ENCODE measurements around the gene TRIM14.
"Not testable (repeated sequence)": the region's sequence is repeated elsewhere in the genome, so short reads cannot be mapped to it uniquely, and the experiment has no call there.

TRIM14 gene

GRCh38 chr9:98142182-98142907, 23.3 kb upstream of the TRIM14 start:
- no peak for DNase-seq (ENCODE audit: low read depth)

- no peak for DNase-seq (ENCODE audit: low read depth)
Measured at GRCh38 chr9:98140503-98140902, 21.5 kb upstream of the TRIM14 start.

GRCh38 chr9:98136489-98136888, 17.5 kb upstream of the TRIM14 start:
- no peak for DNase-seq (ENCODE audit: low read depth)

GRCh38 chr9:98135938-98136337, 16.9 kb upstream of the TRIM14 start:
- DNase-seq (ENCODE audit: low read depth) = no peak

- no peak for DNase-seq (ENCODE audit: low read depth)
Measured at GRCh38 chr9:98135558-98135934, 16.5 kb upstream of the TRIM14 start.

- no peak for DNase-seq (ENCODE audit: low read depth)
Measured at GRCh38 chr9:98134702-98135557, 15.9 kb upstream of the TRIM14 start.

GRCh38 chr9:98132806-98133631, 14.0 kb upstream of the TRIM14 start:
- no peak for DNase-seq (ENCODE audit: low read depth)

GRCh38 chr9:98132158-98132557, 13.1 kb upstream of the TRIM14 start:
- DNase-seq (ENCODE audit: low read depth) = no peak

GRCh38 chr9:98130576-98131228, 11.7 kb upstream of the TRIM14 start:
- no peak for DNase-seq (ENCODE audit: low read depth)

- DNase-seq (ENCODE audit: low read depth) = not testable (repeated sequence)
Measured at GRCh38 chr9:98130060-98130459, 11.0 kb upstream of the TRIM14 start.

- DNase-seq (ENCODE audit: low read depth) = no peak
Measured at GRCh38 chr9:98129451-98129881, 10.4 kb upstream of the TRIM14 start.

GRCh38 chr9:98128316-98128715, 9.3 kb upstream of the TRIM14 start:
- no peak for DNase-seq (ENCODE audit: low read depth)

GRCh38 chr9:98127226-98127625, 8.2 kb upstream of the TRIM14 start:
- no peak for DNase-seq (ENCODE audit: low read depth)

GRCh38 chr9:98124637-98125426, 5.8 kb upstream of the TRIM14 start:
- DNase-seq (ENCODE audit: low read depth) = no peak

GRCh38 chr9:98124091-98124490, 5.1 kb upstream of the TRIM14 start:
- not testable (repeated sequence) for DNase-seq (ENCODE audit: low read depth)

GRCh38 chr9:98121058-98121457, 2.0 kb upstream of the TRIM14 start:
- DNase-seq (ENCODE audit: low read depth) = no peak

GRCh38 chr9:98120476-98120875, 1.5 kb upstream of the TRIM14 start:
- DNase-seq (ENCODE audit: low read depth) = no peak

GRCh38 chr9:98117984-98118639, 910 bp downstream of the TRIM14 start:
- peak; percentile 10 for DNase-seq (ENCODE audit: low read depth)

- DNase-seq (ENCODE audit: low read depth) = not testable (repeated sequence)
Measured at GRCh38 chr9:98117097-98117496, 1.9 kb downstream of the TRIM14 start.

- DNase-seq (ENCODE audit: low read depth) = no peak
Measured at GRCh38 chr9:98109052-98109451, 10.0 kb downstream of the TRIM14 start.

Data from stimulated activated CD8-positive, alpha-beta memory T cell treated with anti-CD3 and anti-CD28 coated beads, Interleukin-12 subunit alpha, Interleukin-12 subunit beta, amount 100 ng/mL, for 4 hours (primary cell).